Non-pigmented ciliary epithelial cell (primary cell): ENCODE data around the gene EMILIN2.
"Not testable (repeated sequence)": the region's sequence is repeated elsewhere in the genome, so short reads cannot be mapped to it uniquely, and the experiment has no call there.

Experiments
- DNase-seq: peaks from one replicate; pipeline ENCODE4 v3.0.0-alpha.2; 2010; ENCODE audit warnings: low read depth

Gene EMILIN2

GRCh38 chr18:2845172-2845571 lies 1.6 kb upstream of the EMILIN2 start:
- no peak for DNase-seq

DNA sequence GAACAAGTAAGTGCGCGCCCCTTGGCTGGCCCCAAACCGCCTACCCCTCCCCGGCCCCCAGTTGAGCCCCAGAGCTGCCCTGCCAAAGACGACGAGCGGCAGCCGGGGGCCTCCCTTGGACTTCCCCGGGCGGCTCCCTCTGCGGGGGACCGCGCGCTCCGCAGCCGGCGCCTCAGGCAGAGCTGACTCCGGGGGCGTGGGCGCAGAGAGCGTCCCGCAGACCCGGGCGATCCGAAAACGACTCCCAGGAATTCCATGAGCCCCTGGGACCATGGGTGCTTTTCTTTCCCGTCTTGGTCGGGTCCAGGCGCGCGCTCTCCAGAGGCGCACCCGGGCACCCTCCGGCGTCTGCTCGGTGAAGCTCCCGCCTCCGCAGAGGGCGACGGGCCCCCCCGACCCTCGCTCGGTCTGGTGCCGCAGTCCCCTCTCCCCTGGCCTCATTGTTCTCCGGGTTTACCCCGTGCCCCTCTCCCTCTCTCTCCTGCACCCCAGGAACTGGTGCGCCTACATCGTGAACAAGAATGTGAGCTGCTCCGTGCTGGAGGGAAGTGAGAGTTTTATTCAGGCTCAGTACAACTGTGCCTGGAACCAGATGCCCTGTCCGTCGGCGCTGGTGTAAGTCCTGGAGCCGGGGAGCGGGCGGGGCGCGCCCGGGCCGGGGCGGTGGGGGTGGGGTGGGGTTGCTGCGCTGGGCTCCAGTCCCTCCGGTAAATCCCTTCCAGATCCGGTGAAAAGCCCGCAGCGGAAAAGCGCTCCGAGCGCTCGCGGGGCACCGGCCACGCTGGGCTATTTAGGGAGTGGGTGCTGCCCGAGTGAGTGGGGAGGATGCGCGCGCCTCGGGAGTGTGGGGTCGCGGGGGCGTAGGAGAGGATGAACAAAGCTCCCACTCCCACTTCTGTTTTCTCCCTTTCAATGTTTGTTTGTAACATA lies 776 bp downstream of the EMILIN2 start:
- no peak for DNase-seq

- no peak for DNase-seq
These were observed 1.7 kb downstream of the EMILIN2 start for GRCh38 chr18:2848247-2849246.

DNA sequence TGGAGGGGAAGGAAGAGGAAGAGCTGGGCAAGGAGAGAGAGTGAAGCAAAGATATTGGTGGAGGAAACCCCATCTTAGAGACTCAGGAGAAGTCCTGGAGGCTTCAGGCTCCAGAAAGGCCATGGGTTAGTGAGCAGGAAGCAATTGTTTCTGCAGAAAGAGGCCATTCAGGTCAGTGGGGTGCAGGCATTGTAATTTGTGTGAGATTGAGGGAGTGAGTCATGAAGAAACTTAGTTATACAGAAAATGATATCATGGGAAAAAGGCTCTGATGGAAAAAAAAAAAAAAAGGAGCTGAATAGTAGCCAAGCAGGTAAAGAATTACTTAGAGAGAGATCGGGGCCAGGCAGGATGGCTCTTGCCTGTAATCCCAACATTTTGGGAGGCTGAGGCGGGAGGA lies 4.0 kb downstream of the EMILIN2 start:
- DNase-seq, result no peak

DNA sequence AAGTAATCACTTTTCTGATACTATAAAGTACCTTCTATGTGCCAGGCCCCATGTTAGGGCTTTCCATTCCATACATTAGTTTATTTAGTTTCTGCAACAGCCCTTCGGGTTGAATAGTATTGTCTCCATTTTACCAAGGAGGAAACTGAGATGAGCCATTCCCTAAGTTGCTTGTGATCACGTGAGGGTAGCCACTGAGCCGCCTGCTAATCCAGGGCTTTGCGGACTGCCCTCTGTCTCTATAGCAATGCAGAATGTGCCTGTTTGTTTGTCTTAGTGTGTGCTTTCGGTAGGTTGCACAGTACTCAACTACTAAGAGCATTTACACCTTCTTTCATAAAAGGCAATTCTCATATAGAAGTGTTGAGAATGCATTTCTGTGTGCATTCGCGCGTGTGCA lies 5.0 kb downstream of the EMILIN2 start:
- DNase-seq, result no peak

- not testable (repeated sequence) for DNase-seq
These were observed 5.7 kb downstream of the EMILIN2 start for GRCh38 chr18:2852460-2852859.

GRCh38 chr18:2853173-2853925 lies 6.5 kb downstream of the EMILIN2 start:
- DNase-seq, result no peak

DNA sequence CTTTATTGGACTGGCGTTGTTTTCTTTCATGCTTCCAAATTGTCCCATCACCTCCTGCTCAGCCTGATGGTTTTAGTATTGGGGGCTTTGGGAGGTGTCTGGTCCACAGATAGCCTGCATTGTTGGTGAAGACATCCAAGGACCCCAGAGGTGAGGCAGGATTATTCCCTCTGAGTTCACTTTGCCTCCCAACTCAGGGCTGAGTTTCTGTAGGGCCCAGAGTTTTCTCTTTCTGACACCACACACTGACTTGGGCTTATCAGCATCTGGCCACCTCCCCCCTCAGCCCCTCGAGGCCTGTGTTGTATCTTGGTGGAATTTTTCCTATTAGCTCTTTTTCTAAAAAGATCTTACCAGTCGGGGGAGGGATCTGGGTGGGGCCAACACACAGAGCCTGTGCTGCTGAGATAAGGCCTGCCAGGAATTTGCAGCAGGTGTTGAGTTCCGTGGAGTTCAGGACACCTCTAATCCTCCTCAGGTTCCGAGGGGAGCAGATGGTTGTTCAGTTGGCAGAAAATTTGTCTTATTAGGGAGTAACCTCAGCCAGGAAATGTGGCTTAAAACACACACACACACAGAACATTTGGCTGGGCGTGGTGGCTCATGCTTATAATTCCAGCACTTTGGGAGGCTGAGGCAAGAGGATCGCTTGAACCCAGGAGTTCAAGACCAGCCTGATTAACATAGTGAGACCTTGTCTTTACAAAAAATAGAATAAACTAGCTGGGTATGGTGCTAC lies 7.3 kb downstream of the EMILIN2 start:
- DNase-seq, result no peak

- no peak for DNase-seq
These were observed 8.1 kb downstream of the EMILIN2 start for GRCh38 chr18:2854875-2855274.

DNA sequence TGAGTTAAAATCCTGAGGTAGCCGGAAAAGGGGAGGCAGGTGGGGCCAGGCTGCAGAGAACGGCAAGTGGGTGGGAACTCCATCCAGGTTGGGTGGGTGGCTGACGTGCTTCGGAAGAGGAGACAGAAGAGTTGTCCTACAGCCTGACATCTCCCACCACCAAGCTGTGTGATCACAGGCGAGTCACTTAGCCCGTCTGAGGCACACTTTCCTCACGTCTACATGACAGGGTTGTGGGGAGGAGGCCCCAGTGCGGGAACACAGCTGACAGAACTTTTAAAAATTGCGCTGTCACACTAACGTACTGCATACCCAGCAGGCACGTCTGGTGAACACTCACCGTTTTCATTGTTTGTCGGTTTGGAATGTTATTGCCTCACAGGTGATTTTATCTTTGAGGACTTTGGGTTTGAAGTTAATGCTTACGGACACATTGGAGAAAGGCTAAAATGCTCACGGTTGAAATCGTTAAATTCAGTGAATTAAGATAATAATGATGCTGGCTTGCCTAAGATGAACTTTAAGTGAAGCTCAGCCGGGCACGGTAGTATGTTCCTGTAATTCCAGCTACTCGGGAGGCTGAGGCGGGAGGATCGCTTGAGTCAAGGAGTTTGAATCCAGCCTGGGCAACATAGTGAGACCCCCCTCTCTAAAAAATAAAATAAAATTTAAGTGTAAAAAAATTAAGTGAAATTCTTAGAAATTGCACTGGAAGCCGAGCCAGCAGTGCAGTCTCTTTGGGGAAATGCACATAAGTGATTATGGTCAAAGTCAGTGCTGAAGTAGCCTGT lies 8.9 kb downstream of the EMILIN2 start:
- no peak for DNase-seq

- no peak for DNase-seq
These were observed 9.9 kb downstream of the EMILIN2 start for GRCh38 chr18:2856547-2857170.

GRCh38 chr18:2857491-2858131 lies 10.8 kb downstream of the EMILIN2 start:
- no peak for DNase-seq

GRCh38 chr18:2860397-2860796 lies 13.6 kb downstream of the EMILIN2 start:
- not testable (repeated sequence) for DNase-seq

DNA sequence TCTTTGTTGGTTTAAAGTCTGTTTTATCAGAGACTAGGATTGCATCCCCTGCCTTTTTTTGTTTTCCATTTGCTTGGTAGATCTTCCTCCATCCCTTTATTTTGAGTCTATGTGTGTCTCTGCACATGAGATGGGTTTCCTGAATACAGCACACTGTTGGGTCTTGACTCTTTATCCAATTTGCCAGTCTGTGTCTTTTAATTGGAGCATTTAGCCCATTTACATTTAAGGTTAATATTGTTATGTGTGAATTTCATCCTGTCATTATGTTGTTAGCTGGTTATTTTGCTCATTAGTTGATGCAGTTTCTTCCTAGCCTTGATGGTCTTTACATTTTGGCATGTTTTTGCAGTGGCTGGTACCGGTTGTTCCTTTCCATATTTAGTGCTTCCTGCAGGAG lies 17.2 kb downstream of the EMILIN2 start:
- DNase-seq, result not testable (repeated sequence)

DNA sequence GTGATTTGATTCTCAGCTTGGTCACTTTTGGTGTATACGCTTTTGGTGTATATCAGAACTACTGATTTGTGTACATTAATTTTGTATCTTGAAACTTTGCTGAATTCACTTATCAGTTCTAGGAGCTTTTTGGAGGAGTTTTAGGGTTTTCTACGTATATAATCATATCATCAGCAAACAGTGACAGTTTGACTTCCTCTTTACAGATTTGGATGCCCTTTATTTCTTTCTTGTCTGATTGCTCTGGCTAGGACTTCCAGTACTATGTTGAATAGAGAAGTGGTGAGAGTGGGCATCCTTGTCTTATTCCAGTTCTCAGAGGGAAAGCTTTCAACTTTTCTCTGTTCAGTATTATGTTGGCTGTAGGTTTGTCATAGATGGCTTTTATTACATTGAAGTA lies 19.7 kb downstream of the EMILIN2 start:
- DNase-seq, result not testable (repeated sequence)

GRCh38 chr18:2869207-2869606 lies 22.4 kb downstream of the EMILIN2 start:
- no peak for DNase-seq

- DNase-seq, result no peak
These were observed 24.4 kb downstream of the EMILIN2 start for GRCh38 chr18:2871111-2871720.

- DNase-seq, result no peak
These were observed 25.3 kb downstream of the EMILIN2 start for GRCh38 chr18:2872095-2872494.

DNA sequence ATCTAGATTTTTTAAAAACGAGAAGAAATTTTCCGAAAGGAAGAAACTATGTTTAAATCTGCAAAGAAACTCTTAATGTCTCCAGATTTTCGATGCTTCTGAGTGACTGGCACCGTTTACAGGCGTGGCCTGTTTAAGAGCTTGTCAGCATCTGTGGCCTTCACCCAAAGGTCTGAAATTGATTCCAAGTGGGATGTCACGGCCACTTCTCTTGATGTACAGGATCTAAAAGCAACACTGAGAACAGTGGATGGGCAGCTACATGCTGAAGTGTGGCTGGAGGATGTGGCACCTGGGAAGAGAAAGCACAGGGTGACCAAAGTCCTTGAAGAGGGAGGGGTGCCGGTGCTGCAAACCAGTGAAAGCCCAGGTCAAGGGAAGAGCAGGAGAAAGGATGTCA lies 28.0 kb downstream of the EMILIN2 start:
- DNase-seq, result no peak
